Omental fat pad (tissue), 4 donors: Measurements from ENCODE around the gene ACVR1C. TPM values are rescaled to one million over a fixed set of nuclear protein-coding genes. Genes with fewer than 3 reads are reported as not detected.

Source experiments
- ATAC-seq: fragments of 150-250 bp; one replicate; pipeline ENCODE4 v1.9.1; 2016; ENCODE audit warnings: mild to moderate bottlenecking, moderate library complexity; ENCODE audit not compliant: low FRiP score
- DNase-seq: peaks from one replicate; pipeline ENCODE4 v3.0.0-alpha.2; 2019; ENCODE audit warnings: low spot score
- total RNA-seq, 4 donors: library from RNA; depleted of rRNA; stranded (reverse); fragments of >200 nt; gene quantifications; one replicate each; pipeline ENCODE4 v1.1.0, GENCODE V29; 2016
- TF ChIP-seq, protein P1 (sequence below), 3 donors: fragments of 450-650 bp; IDR thresholded peaks; one replicate each; pipeline ENCODE4 v1.5.1; 2016 to 2017; ENCODE audit warnings: antibody characterized with exemption in 3 of 3, mild to moderate bottlenecking in 3 of 3, moderate library complexity in 2 of 3

ACVR1C gene
- total RNA-seq, 4 donors from 2014 or later = 12.5 to 118 (median 44.6) TPM

DNA sequence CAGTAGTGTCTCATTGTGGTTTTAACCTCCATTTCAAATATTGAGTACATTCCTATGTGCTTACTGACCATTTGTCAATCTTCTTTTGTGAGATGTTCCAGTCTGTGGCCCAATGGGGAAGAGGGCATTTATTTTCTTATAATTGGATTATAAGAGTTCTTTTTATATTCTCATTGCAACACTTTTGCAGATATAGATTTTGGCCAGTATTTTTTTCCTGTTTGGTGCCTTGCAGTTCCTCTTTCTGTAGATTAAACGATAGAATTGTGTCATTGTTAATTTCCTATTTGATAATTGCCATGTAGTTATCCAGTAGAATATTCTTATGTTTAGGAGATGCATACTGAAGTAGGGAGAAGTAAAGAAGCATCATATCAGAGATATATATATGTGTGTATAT is 128.3 kb downstream of the ACVR1C start:
- ATAC-seq = no peak
- TF ChIP-seq, protein P1, sequence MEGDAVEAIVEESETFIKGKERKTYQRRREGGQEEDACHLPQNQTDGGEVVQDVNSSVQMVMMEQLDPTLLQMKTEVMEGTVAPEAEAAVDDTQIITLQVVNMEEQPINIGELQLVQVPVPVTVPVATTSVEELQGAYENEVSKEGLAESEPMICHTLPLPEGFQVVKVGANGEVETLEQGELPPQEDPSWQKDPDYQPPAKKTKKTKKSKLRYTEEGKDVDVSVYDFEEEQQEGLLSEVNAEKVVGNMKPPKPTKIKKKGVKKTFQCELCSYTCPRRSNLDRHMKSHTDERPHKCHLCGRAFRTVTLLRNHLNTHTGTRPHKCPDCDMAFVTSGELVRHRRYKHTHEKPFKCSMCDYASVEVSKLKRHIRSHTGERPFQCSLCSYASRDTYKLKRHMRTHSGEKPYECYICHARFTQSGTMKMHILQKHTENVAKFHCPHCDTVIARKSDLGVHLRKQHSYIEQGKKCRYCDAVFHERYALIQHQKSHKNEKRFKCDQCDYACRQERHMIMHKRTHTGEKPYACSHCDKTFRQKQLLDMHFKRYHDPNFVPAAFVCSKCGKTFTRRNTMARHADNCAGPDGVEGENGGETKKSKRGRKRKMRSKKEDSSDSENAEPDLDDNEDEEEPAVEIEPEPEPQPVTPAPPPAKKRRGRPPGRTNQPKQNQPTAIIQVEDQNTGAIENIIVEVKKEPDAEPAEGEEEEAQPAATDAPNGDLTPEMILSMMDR (IDR thresholded peaks at IDR 0.05) = no peak
- DNase-seq = no peak

DNA sequence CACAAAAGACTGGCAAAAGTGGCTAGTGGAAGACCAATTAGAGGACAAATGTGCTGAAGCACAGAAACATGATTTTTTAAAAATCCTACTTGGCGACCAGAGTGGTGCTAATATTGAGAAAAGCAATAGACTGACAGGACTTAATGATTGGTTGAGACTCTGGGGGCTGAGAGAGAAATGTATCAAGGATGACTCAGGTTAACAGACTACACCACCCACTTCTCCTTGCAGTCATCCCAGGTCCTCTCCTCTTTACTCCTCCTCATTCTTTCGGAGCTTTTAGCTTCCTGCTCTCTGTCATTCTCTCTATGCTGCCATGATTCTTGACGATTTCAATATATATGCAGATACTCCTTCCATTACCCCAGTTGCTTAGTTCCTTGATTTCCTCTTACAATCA is 130.2 kb downstream of the ACVR1C start:
- ATAC-seq (no peak), DNase-seq (no peak)
- TF ChIP-seq, protein P1 (IDR thresholded peaks at IDR 0.05) = no peak

- DNase-seq = no peak
- TF ChIP-seq, protein P1 (IDR thresholded peaks at IDR 0.05) = no peak
- no peak for ATAC-seq
These were observed 130.9 kb downstream of the ACVR1C start for GRCh38 chr2:157497638-157498314.

GRCh38 chr2:157492189-157492773 is 136.4 kb downstream of the ACVR1C start:
- TF ChIP-seq, protein P1 (IDR thresholded peaks at IDR 0.05) = no peak
- no peak for ATAC-seq
- no peak for DNase-seq

DNA sequence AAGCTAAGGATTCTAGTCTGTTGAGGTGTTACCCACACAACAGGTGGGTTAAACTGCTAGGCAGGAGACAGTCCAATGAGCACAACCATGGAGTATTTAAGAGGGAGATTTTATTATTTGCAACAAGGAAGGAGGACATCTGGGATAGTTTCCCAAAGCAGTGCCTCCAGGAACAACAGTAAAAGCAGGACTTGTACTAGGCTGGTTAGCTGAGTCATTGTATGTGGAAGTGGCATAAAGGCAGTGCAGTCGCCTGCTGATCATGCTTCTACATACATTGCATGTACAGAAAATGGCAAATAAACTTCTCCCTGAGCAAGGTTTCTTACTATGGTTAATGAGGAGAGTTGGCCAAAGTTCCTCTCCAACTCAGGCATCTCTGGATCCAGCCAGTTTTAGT is 138.7 kb downstream of the ACVR1C start:
- TF ChIP-seq, protein P1 (IDR thresholded peaks at IDR 0.05) = no peak
- no peak for ATAC-seq
- DNase-seq = no peak

- ATAC-seq (no peak), DNase-seq (no peak)
- TF ChIP-seq, protein P1 (IDR thresholded peaks at IDR 0.05) = no peak
These were observed 139.8 kb downstream of the ACVR1C start for GRCh38 chr2:157488877-157489276.

DNA sequence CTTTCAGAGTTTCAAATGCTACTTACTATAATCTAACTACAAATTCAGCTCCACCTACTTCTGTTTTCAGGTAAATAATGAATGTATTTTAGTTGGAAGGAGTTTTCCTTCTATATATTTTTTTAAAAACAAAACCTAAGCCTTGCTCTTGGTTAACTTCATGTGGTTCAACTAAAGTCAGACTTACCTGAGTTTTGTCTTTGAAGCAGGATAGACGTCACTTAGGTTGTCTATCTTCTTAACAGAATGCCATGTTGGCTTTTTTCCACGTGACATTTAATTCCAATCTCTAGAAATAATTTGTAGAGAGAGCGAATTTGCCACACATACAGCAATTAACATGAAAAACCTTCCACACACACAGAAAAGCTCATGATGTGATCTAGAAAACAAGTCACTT is 140.9 kb downstream of the ACVR1C start:
- TF ChIP-seq, protein P1 (IDR thresholded peaks at IDR 0.05) = no peak
- DNase-seq = no peak
- ATAC-seq = no peak
